ENCODE measurements around the gene PTPRN2.

The PTPRN2 gene

GRCh38 chr7:157832006-157832405 lies 755.6 kb downstream of the PTPRN2 start:
- no peak overlapping the region for H3K4me3 ChIP-seq (ENCODE audit: low read depth, low read length)
- no peak for DNase-seq (ENCODE audit: low read depth)

GRCh38 chr7:157831143-157831905 lies 756.3 kb downstream of the PTPRN2 start:
- no peak for TF ChIP-seq POLR2A (IDR thresholded peaks at IDR 0.05; ENCODE audit: extremely low read depth, insufficient read length)
- TF ChIP-seq, protein P1, sequence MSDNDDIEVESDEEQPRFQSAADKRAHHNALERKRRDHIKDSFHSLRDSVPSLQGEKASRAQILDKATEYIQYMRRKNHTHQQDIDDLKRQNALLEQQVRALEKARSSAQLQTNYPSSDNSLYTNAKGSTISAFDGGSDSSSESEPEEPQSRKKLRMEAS (IDR thresholded peaks at IDR 0.05; ENCODE audit: low read depth, low read length) = no peak
- TF ChIP-seq, protein P2, sequence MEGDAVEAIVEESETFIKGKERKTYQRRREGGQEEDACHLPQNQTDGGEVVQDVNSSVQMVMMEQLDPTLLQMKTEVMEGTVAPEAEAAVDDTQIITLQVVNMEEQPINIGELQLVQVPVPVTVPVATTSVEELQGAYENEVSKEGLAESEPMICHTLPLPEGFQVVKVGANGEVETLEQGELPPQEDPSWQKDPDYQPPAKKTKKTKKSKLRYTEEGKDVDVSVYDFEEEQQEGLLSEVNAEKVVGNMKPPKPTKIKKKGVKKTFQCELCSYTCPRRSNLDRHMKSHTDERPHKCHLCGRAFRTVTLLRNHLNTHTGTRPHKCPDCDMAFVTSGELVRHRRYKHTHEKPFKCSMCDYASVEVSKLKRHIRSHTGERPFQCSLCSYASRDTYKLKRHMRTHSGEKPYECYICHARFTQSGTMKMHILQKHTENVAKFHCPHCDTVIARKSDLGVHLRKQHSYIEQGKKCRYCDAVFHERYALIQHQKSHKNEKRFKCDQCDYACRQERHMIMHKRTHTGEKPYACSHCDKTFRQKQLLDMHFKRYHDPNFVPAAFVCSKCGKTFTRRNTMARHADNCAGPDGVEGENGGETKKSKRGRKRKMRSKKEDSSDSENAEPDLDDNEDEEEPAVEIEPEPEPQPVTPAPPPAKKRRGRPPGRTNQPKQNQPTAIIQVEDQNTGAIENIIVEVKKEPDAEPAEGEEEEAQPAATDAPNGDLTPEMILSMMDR (IDR thresholded peaks at IDR 0.05; ENCODE audit: low read depth, low read length) = no peak
- no peak for TF ChIP-seq MYC (IDR thresholded peaks at IDR 0.05; ENCODE audit: low read depth, low read length)
- no peak for DNase-seq (ENCODE audit: low read depth)
- no peak overlapping the region for H3K4me3 ChIP-seq (ENCODE audit: low read depth, low read length)

More at GRCh38 chr7:157832006-157832405, 755.6 kb downstream of the PTPRN2 start:
- TF ChIP-seq POLR2A (IDR thresholded peaks at IDR 0.05; ENCODE audit: extremely low read depth, insufficient read length) (no peak), MYC (IDR thresholded peaks at IDR 0.05; ENCODE audit: low read depth, low read length) (no peak)
- TF ChIP-seq, protein P1 (IDR thresholded peaks at IDR 0.05; ENCODE audit: low read depth, low read length) = no peak
- TF ChIP-seq, protein P2 (IDR thresholded peaks at IDR 0.05; ENCODE audit: low read depth, low read length) = no peak

- no peak overlapping the region for H3K4me3 ChIP-seq (ENCODE audit: low read depth, low read length)
- no peak for DNase-seq (ENCODE audit: low read depth)
- TF ChIP-seq, protein P1 (IDR thresholded peaks at IDR 0.05; ENCODE audit: low read depth, low read length) = no peak
- TF ChIP-seq MYC (IDR thresholded peaks at IDR 0.05; ENCODE audit: low read depth, low read length) (no peak), POLR2A (IDR thresholded peaks at IDR 0.05; ENCODE audit: extremely low read depth, insufficient read length) (no peak)
- TF ChIP-seq, protein P2 (IDR thresholded peaks at IDR 0.05; ENCODE audit: low read depth, low read length) = no peak
Measured at GRCh38 chr7:157830331-157830730, 757.3 kb downstream of the PTPRN2 start.

DNA sequence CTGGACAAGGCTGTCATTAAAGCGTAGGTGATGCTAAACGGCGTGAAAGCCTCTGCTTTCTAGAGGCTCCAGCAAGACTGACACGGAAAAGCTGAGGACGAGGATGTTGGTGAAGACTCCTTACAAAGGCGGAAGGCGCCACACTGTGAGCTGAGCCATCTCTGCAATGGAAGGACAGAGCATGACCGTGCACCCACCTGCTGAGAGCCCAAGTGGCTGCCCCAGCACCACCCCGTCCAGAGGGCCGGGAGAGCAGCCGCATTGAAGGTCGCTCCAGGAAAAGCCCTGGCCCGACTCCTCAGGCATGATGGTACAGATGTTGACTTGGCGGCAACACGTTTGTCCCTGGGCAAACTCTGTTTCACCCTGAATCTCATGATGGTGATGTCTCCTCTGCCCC lies 758.1 kb downstream of the PTPRN2 start:
- no peak overlapping the region for H3K4me3 ChIP-seq (ENCODE audit: low read depth, low read length)
- TF ChIP-seq POLR2A (IDR thresholded peaks at IDR 0.05; ENCODE audit: extremely low read depth, insufficient read length) = no peak
- TF ChIP-seq MYC (IDR thresholded peaks at IDR 0.05; ENCODE audit: low read depth, low read length) = no peak
- TF ChIP-seq, protein P1 (IDR thresholded peaks at IDR 0.05; ENCODE audit: low read depth, low read length) = no peak
- TF ChIP-seq, protein P2 (IDR thresholded peaks at IDR 0.05; ENCODE audit: low read depth, low read length) = no peak
- DNase-seq (ENCODE audit: low read depth) = no peak

DNA sequence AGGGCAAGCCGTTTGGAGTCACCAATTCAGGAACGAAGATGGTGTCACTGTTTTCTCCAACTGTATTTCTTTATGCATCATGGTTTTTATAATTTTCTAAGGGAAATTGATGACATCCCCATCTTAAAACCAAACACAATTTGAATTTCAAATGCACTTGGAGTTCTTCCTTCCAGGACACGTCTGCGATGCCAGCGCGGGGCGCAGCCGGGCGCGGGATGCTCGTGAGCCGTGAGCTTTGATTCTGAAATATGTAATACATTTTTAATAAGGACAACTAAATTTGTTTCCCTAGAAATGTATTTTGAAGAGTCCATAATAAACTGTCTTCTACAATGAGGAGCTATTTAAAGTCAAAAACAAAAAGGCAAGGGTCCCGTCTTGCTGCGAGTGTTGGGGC lies 758.7 kb downstream of the PTPRN2 start:
- TF ChIP-seq POLR2A (IDR thresholded peaks at IDR 0.05; ENCODE audit: extremely low read depth, insufficient read length) = no peak
- no peak for TF ChIP-seq MYC (IDR thresholded peaks at IDR 0.05; ENCODE audit: low read depth, low read length)
- TF ChIP-seq, protein P1 (IDR thresholded peaks at IDR 0.05; ENCODE audit: low read depth, low read length) = no peak
- TF ChIP-seq, protein P2 (IDR thresholded peaks at IDR 0.05; ENCODE audit: low read depth, low read length) = no peak
- H3K4me3 ChIP-seq (ENCODE audit: low read depth, low read length) = no peak overlapping the region
- DNase-seq (ENCODE audit: low read depth) = no peak
